IPS-NIHi7 (cell line): ENCODE measurements around the gene SARDH.
"Not testable (repeated sequence)": the region's sequence is repeated elsewhere in the genome, so short reads cannot be mapped to it uniquely, and the experiment has no call there.

Experiments used
- DNase-seq: peaks from one replicate; pipeline ENCODE4 v3.0.0; 2012; ENCODE audit warnings: mixed read lengths; ENCODE audit errors: extremely low spot score

The SARDH gene

DNA sequence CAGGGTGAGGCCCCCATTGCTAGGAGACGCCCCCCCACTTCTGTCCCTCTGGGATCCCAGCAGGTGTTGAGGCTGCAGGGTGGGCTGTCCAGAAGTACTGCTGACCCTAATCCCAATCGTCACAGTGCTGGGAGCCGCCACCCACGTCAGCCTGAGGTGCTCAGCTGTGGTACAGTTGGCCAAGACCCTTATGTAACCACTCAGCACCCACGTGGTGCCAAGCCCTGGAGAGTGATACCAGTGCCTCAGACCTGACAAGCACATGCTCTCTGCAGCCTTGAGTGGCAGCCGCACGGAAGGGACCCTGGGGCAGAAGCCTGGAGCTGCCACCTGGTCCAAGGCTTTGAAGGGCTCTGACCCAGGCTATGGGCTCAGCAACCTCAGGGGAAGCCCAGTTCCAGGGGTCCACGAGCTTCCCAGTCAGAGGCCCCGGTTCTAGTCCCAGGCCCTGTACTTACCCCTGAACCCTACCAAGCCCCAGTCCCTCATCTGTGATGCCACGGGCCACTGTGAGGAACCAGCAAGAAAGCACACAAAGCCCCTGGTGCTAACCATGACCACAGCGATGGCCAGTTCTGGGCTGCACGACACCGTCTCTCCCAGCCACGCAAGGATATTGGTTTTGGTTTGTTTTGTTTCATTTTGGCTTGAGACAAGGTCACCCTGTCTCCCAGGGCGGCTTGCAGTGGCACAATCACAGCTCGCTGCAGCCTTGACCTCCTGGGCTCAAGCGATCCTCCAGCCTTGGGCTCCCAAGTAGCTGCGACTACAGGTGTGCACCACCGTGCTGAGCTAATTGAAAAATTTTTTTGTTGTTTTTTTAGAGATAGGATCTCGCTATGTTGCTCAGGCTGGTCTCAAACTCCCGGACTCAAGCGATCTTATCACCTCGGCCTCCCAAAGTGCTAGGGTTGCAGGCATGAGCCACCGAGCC is 51.2 kb downstream of the SARDH start:
- DNase-seq = no peak

GRCh38 chr9:133685653-133686609 is 52.2 kb downstream of the SARDH start:
- no peak for DNase-seq

DNA sequence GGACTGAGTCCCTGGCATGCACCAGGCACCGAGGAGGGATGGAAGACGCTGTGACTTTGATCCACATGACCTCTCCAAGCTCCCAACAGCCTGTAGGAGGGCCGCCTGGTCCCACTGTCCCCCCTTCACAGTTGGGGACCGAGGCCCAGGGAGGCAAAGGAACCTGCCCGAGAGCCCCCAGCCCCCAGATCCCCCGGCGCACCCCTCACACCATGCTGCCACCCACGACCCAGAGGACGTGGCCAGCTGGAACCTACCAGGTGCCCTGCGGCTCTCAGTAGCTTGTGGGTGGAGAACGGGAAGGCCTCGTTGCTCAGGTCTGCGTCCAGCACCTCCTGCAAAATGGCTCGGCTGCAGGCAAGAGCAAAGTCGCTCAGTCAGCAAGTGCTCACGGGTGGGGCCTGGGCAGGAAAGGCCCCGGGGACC is 53.2 kb downstream of the SARDH start:
- no peak for DNase-seq

DNA sequence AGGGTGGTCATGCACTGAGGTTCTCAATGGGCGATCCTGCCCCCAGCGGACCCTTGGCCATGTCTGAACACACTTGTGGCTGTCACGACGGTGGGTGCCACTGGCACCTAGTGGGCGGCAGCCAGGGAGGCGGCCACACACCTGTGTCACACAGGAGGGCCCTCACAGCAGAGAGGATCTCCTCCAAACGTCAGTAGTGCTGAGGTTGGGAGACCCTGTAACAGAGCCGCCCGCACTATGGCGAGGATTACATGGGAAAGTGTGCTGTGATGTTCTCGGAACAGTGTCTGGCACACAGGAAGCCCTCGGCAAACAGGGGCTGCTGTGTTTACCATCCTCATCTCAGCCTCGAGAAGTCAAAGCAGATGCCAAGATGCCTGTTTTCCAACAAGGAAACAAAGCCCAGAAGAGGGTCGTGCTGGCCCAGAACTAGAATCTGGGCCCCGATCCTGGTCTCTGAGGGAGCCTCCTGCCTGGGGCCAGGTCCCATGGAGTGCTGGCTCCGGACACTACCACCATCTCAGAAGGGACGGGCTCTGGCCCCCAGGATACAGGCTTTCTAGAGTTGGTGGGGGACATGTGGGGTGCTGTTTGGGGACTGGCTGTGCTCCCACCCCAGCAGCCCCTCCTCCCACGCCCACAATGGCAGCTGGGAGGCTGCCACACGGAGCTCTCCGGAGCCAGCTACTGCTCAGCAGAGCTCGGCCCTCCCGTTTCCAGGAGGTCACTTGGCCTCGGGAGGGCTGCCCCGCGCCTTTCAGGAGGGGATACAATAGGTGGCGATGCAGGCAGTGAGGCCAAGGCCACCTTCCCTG is 53.8 kb downstream of the SARDH start:
- DNase-seq = no peak

- peak; percentile 44 for DNase-seq
Observed at GRCh38 chr9:133683586-133684120, 54.5 kb downstream of the SARDH start.

DNA sequence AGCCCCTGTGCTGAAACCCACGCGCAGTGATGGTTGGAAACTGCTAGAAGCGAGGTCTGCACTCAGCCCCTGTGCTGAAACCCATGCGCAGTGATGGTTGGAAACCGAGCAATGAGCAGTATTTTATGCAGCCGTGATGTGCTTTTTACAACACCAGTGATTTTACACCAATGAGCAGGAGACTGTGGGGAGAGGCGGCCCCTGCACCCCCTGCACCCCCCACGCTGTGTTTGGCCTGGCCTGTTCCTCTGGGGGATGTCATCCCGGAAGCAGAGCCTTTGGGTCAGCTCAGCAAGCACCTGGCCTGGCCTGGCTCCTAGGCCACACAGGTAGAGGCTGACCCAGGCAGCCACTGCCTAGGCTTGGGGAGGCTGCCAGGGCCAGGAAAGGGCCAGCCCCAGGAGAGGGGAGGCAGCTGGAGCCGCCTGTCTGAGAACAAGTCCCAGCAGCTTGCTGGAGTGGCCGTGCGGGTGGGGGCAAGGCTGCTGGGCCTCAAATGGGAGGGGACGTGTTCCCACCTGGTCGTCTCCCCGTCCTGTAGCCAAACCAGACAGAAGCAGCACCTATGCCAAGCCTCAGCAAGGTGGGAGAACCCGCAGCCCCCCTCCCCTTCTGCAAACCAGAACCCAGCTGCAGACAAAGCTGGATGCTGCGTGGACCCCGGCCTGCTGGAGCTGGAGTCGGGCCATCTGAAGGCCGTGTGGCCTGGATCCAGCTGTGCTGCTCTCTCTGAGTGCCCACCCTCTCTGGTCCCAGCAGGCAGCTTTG is 55.1 kb downstream of the SARDH start:
- DNase-seq = no peak

- no peak for DNase-seq
Observed at GRCh38 chr9:133681658-133682306, 56.4 kb downstream of the SARDH start.

DNA sequence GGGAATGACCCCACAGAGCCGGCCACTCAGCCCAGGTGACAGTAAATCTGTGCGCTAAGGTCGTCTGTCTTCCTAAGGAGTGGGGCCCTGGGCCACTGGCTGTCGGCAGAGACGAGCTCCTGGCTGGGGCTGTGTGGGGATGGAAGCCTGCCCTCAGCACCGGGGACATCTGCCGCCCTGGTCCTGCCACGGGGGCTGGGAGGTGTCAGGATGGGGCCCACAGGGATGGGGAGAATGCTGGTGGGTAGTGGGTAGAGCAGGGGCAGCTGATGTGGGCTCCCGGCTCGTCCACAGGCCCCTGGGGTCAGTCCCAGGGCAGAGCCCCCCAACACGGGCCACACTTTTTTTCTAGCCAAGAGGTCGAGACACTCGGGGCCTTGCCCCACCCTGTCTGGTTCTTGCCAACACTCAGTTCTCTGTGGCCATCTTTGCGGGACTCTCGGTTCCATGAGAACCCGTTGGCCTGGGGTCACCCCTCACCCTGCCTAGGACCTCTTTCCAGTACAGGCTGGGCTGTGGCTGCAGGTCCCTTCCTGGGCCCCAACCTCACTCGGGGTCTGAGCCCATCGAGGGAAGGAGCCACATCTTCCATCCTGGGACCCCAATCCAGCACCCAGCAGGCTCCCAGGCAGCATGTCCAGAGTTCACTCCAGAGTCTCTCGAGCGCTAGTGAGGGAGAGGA is 57.0 kb downstream of the SARDH start:
- no peak for DNase-seq

- no peak for DNase-seq
Observed at GRCh38 chr9:133680250-133680975, 57.7 kb downstream of the SARDH start.

DNA sequence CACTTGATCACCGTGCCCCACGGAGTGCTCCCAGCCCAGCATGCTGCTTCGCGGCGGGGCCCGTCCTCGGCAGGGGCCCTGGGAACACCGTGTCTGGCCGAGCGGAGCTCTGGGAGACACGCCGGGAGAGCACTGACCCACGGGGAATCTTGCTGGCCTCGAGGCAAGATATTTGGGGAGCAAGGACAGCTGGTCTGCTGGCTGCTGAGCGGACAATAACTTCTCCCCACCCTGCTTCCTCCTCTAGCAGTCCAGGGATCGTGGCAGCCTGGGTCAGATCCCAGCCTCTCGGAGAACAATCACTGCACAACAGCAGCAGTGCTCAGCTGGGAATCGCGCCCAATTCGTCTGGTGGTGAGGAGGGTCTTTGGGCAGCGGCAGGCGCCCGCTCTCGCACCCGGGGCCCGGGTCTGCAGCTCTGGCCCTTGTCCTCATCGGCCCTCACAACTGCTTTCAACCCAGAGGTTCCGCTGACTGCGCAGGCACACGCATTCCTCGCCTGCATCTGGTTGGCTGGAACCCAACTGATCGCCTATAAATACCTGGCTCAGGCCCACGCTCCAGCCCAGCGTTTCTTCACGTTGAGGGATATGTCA is 58.6 kb downstream of the SARDH start:
- DNase-seq = no peak

DNA sequence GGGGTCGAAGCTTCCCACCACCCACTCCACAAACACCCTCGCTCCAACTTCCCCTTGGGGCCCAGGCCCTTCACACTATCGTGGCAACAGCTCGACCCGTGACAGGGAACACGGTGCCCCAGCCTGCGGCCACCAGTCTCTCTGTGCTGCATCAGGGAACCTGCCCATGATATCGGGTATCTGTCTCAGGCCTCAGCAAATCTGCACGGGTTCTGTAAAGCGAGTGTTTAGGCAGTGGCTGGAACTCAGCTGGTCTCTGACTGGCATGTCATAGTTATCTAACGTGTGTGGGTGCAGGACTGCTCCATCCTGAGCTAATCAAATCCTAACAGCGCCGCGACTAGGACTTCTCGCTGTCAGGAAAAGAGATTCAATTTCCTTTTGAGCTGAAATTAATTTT is 59.1 kb downstream of the SARDH start:
- no peak for DNase-seq

- no peak for DNase-seq
Observed at GRCh38 chr9:133677126-133678010, 60.8 kb downstream of the SARDH start.

GRCh38 chr9:133676450-133676849 is 61.7 kb downstream of the SARDH start:
- no peak for DNase-seq

GRCh38 chr9:133675796-133676195 is 62.4 kb downstream of the SARDH start:
- not testable (repeated sequence) for DNase-seq

GRCh38 chr9:133674091-133674490 is 64.1 kb downstream of the SARDH start:
- no peak for DNase-seq

DNA sequence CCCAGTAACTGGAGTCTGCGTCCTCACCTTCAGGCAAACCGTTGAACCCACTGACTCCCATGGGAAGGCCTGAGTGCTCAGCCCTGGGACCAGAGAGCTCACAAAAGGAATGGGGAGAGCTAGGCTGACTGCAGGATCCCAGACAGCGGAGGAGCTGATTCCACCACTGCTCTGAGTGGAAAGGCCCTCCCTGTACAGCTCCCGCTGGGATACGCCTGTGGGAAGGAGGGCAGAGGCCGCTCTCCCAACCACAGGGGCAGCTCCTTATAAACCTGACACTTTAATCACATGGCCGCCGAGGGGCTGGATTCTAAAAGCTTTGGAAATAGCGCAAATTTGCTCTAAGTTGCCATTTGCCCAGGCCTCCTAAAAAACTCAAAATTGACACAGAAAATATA is 64.9 kb downstream of the SARDH start:
- no peak for DNase-seq

DNA sequence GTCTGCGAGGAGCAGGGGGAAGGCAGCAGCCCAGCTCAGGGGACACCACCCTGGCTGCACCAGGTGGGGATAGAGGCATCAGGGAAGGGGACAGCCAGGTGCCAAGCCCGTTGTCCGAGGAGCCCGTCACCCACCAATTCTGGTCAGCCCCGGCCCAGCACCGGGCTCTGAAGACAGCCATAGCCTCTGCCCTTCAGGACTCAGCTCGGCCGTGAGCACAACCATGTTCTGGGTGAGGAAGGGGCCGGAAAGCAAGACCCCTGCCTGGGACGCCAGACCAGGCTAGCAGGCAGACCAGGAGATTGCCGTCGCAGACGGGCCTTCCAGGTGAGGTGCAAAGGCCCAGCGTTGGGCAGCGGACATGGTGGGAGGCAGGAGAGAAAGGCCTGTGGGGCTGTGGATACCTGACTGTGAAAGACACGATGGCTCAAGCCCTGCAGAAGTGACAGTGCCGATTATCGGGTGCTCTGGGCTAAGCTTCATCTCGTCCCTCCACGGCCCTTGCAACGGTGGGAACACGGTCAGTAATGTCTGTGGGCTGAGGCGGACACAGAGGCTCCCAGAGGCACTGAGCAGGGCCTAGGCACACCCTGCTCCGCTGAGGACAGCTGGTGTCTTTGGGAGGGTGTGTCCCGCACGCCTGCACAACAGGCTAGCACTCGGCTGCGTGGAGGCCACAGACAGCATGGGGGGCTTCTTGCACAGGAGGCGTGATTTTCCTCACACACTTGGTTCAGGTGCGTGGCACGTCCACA is 65.5 kb downstream of the SARDH start:
- DNase-seq = no peak
